CD4-positive, alpha-beta memory T cell (primary cell): ENCODE data around the gene STX8. TPM values are rescaled to one million over a fixed set of nuclear protein-coding genes. Genes with fewer than 3 reads are reported as not detected.
"Not testable (repeated sequence)": the region's sequence is repeated elsewhere in the genome, so short reads cannot be mapped to it uniquely, and the experiment has no call there.

Experiments used
- CTCF ChIA-PET: fragments of 350-600 bp; sonication (Branson Sonifier 250); formaldehyde crosslinking; loops from one replicate; lab custom pipeline; 2021; ENCODE audit warnings: inconsistent platforms; ENCODE audit not compliant: partially characterized antibody; lab: Charles Lee
- POLR2A ChIA-PET: fragments of 350-600 bp; sonication (Branson Sonifier 250); formaldehyde crosslinking; loops from one replicate; lab custom pipeline; 2021; ENCODE audit not compliant: partially characterized antibody; lab: Charles Lee
- DNase-seq, 5 donors: peaks; one replicate each; pipeline versions ENCODE4 v3.0.0 to v3.0.0-alpha.2; 2020 to 2022; ENCODE audit warnings: mixed read lengths in 1 of 5
- H3K27ac ChIP-seq: one replicate; pipeline ENCODE4 v1.7.0; 2013; ENCODE audit warnings: low read depth, low read length
- H3K27me3 ChIP-seq: 2 replicates; pipeline ENCODE4 v1.7.0; 2013; ENCODE audit warnings: mild to moderate bottlenecking, low read length, moderate library complexity; ENCODE audit not compliant: insufficient read depth
- H3K36me3 ChIP-seq: 2 replicates; pipeline ENCODE4 v1.7.0; 2013; ENCODE audit warnings: mild to moderate bottlenecking, low read length, moderate library complexity; ENCODE audit not compliant: insufficient read depth
- H3K4me1 ChIP-seq: 2 replicates; pipeline ENCODE4 v1.7.0; 2013; ENCODE audit warnings: mild to moderate bottlenecking, low read length, moderate library complexity; ENCODE audit not compliant: insufficient read depth
- H3K4me3 ChIP-seq, 2 donors: one replicate each; pipeline ENCODE4 v1.7.0; 2013; ENCODE audit warnings: low read length in 2 of 2, mild to moderate bottlenecking in 1 of 2
- H3K9me3 ChIP-seq, 2 donors: one replicate each; pipeline ENCODE4 v1.7.0; 2013; ENCODE audit warnings: low read length in 2 of 2, control low read depth in 1 of 2; ENCODE audit not compliant: control insufficient read depth in 1 of 2
- H3K27ac Mint-ChIP-seq, 7 donors: one replicate each; pipeline ENCODE4 v1.8.0; 2020 to 2021; ENCODE audit warnings: mixed read lengths in 7 of 7, mild to moderate bottlenecking in 6 of 7, inconsistent platforms in 3 of 7, moderate library complexity in 3 of 7
- H3K27me3 Mint-ChIP-seq, 2 donors: one replicate each; pipeline ENCODE4 v1.8.0; 2020 to 2021; ENCODE audit warnings: mixed read lengths in 2 of 2
- H3K36me3 Mint-ChIP-seq, 2 donors: one replicate each; pipeline ENCODE4 v1.8.0; 2020 to 2021; ENCODE audit warnings: mixed read lengths in 2 of 2, inconsistent platforms in 1 of 2, mild to moderate bottlenecking in 1 of 2
- H3K4me1 Mint-ChIP-seq, 4 donors: one replicate each; pipeline ENCODE4 v1.8.0; 2020 to 2021; ENCODE audit warnings: mixed read lengths in 4 of 4, mild to moderate bottlenecking in 1 of 4
- H3K4me3 Mint-ChIP-seq, 8 donors: one replicate each; pipeline ENCODE4 v1.8.0; 2020 to 2021; ENCODE audit warnings: mixed read lengths in 8 of 8, mild to moderate bottlenecking in 7 of 8, moderate library complexity in 6 of 8, inconsistent platforms in 3 of 8
- H3K9me3 Mint-ChIP-seq, 8 donors: one replicate each; pipeline ENCODE4 v1.8.0; 2020 to 2021; ENCODE audit warnings: mixed read lengths in 8 of 8, mild to moderate bottlenecking in 5 of 8, inconsistent platforms in 3 of 8, moderate library complexity in 1 of 8
- intact Hi-C: fragments of 100-400 bp; cut with micrococcal nuclease; formaldehyde crosslinking; loops from one replicate; pipeline ENCODE4 v1.15.1; 2023
- polyA plus RNA-seq, 2 donors: library from polyadenylated mRNA; unstranded; fragments of 300-500 nt; fragmentation: Illumina TruSeq; gene quantifications; one replicate each; pipeline ENCODE4 v1.2.3, GENCODE V29; 2021
- total RNA-seq, 2 experiments: library from RNA; stranded (reverse); gene quantifications; one replicate each; pipeline ENCODE4 v1.2.3, GENCODE V29; 2021

STX8 gene
- total RNA-seq (10 to 100 TPM; 54.2 to 59.5 TPM), polyA plus RNA-seq (100 to 1,000 TPM; 156 to 206 TPM)

GRCh38 chr17:9575381-9576101 is at the start of gene STX8:
TSS of gene STX8 (minus strand) at chr17:9575820. CDS start at chr17:9575808, 12 bp downstream.
- peak; percentile 70 to 76 (median 71) for DNase-seq
- Histone ChIP-seq H3K36me3 (no peaks in the 10 kb centered on the region), H3K4me1 (peaks cover 19% of the 10 kb centered on the region), H3K4me3 (peak within 1 kb of the TSS; percentile 71 to 94), H3K27me3 (no peaks in the 10 kb centered on the region), H3K27ac (peak within 1 kb of the TSS; percentile 52), H3K9me3 (no peaks in the 10 kb centered on the region)
- POLR2A ChIA-PET: interaction anchor here (1.1 to 3.2 kb wide), 2 partner anchors 10 to 621 kb away, joined by 3 to 37 read pairs; no protein-coding TSS in a partner anchor
- peaks cover 2 to 7% of the 10 kb centered on the region in 2 donors for H3K36me3 Mint-ChIP-seq
- intact Hi-C loops: loop anchor here (10.0 kb wide), 1 partner anchor 189 kb away; no protein-coding TSS in a partner anchor
- peaks cover 18 to 37% (median 29%) of the 10 kb centered on the region in 4 donors for H3K4me1 Mint-ChIP-seq
- CTCF ChIA-PET: interaction anchor here (1.1 to 3.5 kb wide), 5 partner anchors 10 to 169 kb away, joined by 3 to 34 read pairs (median 4); no protein-coding TSS in a partner anchor
- peaks cover 0 to 1% (median 0%) of the 10 kb centered on the region in 8 donors for H3K9me3 Mint-ChIP-seq
- no peaks in the 10 kb centered on the region for H3K27me3 Mint-ChIP-seq
- peak within 1 kb of the TSS; percentile 87 to 97 (median 93) for H3K27ac Mint-ChIP-seq
- H3K4me3 Mint-ChIP-seq: peak within 1 kb of the TSS; percentile 94 to 99 (median 98)

- ChIA-PET CTCF (interaction anchor here (0.6 kb wide), 1 partner anchor 274 kb away, joined by 3 read pairs; no protein-coding TSS in a partner anchor), POLR2A (no interaction called here)
- H3K27ac Mint-ChIP-seq: no peak overlapping the region
- H3K4me3 ChIP-seq: no peak overlapping the region
- H3K4me1 Mint-ChIP-seq: no peaks in the 10 kb centered on the region
- no peaks in the 10 kb centered on the region for H3K36me3 ChIP-seq
- no peaks in the 10 kb centered on the region for H3K27me3 ChIP-seq
- no peak overlapping the region for H3K27ac ChIP-seq
- peaks cover 2 to 3% of the 10 kb centered on the region in 2 donors for H3K27me3 Mint-ChIP-seq
- no peak for DNase-seq
- H3K9me3 ChIP-seq: no peaks in the 10 kb centered on the region
- no peaks in the 10 kb centered on the region for H3K4me1 ChIP-seq
- peaks cover 5 to 39% (median 30%) of the 10 kb centered on the region in 8 donors for H3K9me3 Mint-ChIP-seq
- intact Hi-C loops: no loop called here
- peaks cover 3 to 4% of the 10 kb centered on the region in 2 donors for H3K36me3 Mint-ChIP-seq
- H3K4me3 Mint-ChIP-seq: no peak overlapping the region
These were observed 47.3 kb upstream of the STX8 start for GRCh38 chr17:9622961-9623360.

- no peaks in the 10 kb centered on the region for H3K27me3 ChIP-seq
- POLR2A ChIA-PET: no interaction called here
- H3K4me1 ChIP-seq: no peaks in the 10 kb centered on the region
- no peak overlapping the region for H3K4me3 ChIP-seq
- intact Hi-C loops: no loop called here
- H3K27ac ChIP-seq: no peak overlapping the region
- no peak for DNase-seq
- CTCF ChIA-PET: no interaction called here
- peaks cover 0 to 2% (median 0%) of the 10 kb centered on the region in 8 donors for H3K9me3 Mint-ChIP-seq
- no peaks in the 10 kb centered on the region for H3K36me3 Mint-ChIP-seq
- no peak overlapping the region for H3K27ac Mint-ChIP-seq
- no peaks in the 10 kb centered on the region for H3K36me3 ChIP-seq
- no peak overlapping the region for H3K4me3 Mint-ChIP-seq
- peaks cover 2 to 15% of the 10 kb centered on the region in 2 donors for H3K27me3 Mint-ChIP-seq
- no peaks in the 10 kb centered on the region for H3K9me3 ChIP-seq
- H3K4me1 Mint-ChIP-seq: no peaks in the 10 kb centered on the region
These were observed 39.9 kb upstream of the STX8 start for GRCh38 chr17:9615486-9615885.

GRCh38 chr17:9612006-9612405 is 36.4 kb upstream of the STX8 start:
- no peaks in the 10 kb centered on the region for H3K27me3 ChIP-seq
- no peak overlapping the region for H3K4me3 ChIP-seq
- H3K4me1 Mint-ChIP-seq: no peaks in the 10 kb centered on the region
- no peak overlapping the region for H3K27ac Mint-ChIP-seq
- no peaks in the 10 kb centered on the region for H3K9me3 ChIP-seq
- H3K27me3 Mint-ChIP-seq: peaks cover 2 to 18% of the 10 kb centered on the region in 2 donors
- CTCF ChIA-PET: no interaction called here
- H3K9me3 Mint-ChIP-seq: peaks cover 0 to 3% (median 0%) of the 10 kb centered on the region in 8 donors
- no peaks in the 10 kb centered on the region for H3K4me1 ChIP-seq
- POLR2A ChIA-PET: no interaction called here
- H3K36me3 Mint-ChIP-seq: no peaks in the 10 kb centered on the region
- no peak overlapping the region for H3K4me3 Mint-ChIP-seq
- no peak overlapping the region for H3K27ac ChIP-seq
- intact Hi-C loops: no loop called here
- no peak for DNase-seq
- no peaks in the 10 kb centered on the region for H3K36me3 ChIP-seq

GRCh38 chr17:9611557-9611956 is 35.9 kb upstream of the STX8 start:
- H3K27me3 ChIP-seq: no peaks in the 10 kb centered on the region
- no peaks in the 10 kb centered on the region for H3K36me3 Mint-ChIP-seq
- no peak overlapping the region for H3K4me3 Mint-ChIP-seq
- H3K36me3 ChIP-seq: no peaks in the 10 kb centered on the region
- CTCF ChIA-PET: no interaction called here
- H3K9me3 Mint-ChIP-seq: peaks cover 0 to 3% (median 0%) of the 10 kb centered on the region in 8 donors
- H3K4me1 Mint-ChIP-seq: no peaks in the 10 kb centered on the region
- H3K4me3 ChIP-seq: no peak overlapping the region
- no peak overlapping the region for H3K27ac ChIP-seq
- POLR2A ChIA-PET: no interaction called here
- H3K4me1 ChIP-seq: no peaks in the 10 kb centered on the region
- DNase-seq: no peak
- intact Hi-C loops: no loop called here
- no peaks in the 10 kb centered on the region for H3K9me3 ChIP-seq
- peaks cover 2 to 18% of the 10 kb centered on the region in 2 donors for H3K27me3 Mint-ChIP-seq
- H3K27ac Mint-ChIP-seq: no peak overlapping the region

GRCh38 chr17:9607058-9607457 is 31.4 kb upstream of the STX8 start:
- H3K4me3 ChIP-seq, intact Hi-C loops, H3K9me3 Mint-ChIP-seq, H3K27me3 ChIP-seq, H3K27ac Mint-ChIP-seq, H3K4me1 Mint-ChIP-seq, H3K9me3 ChIP-seq, H3K4me3 Mint-ChIP-seq, DNase-seq, H3K36me3 ChIP-seq, H3K36me3 Mint-ChIP-seq, H3K4me1 ChIP-seq, POLR2A ChIA-PET, H3K27ac ChIP-seq, CTCF ChIA-PET: not testable (repeated sequence)
- H3K27me3 Mint-ChIP-seq: peaks cover 9 to 10% of the 10 kb centered on the region in 2 donors

GRCh38 chr17:9606453-9606852 is 30.8 kb upstream of the STX8 start:
- intact Hi-C loops: no loop called here
- no peaks in the 10 kb centered on the region for H3K36me3 ChIP-seq
- no peak overlapping the region for H3K4me3 ChIP-seq
- Mint-ChIP-seq H3K4me1 (no peaks in the 10 kb centered on the region), H3K36me3 (no peaks in the 10 kb centered on the region), H3K27me3 (peaks cover 8 to 10% of the 10 kb centered on the region in 2 donors), H3K9me3 (peaks cover 0 to 3% (median 0%) of the 10 kb centered on the region in 8 donors), H3K27ac (no peak overlapping the region), H3K4me3 (no peak overlapping the region)
- H3K9me3 ChIP-seq: no peaks in the 10 kb centered on the region
- CTCF ChIA-PET: no interaction called here
- H3K4me1 ChIP-seq: no peaks in the 10 kb centered on the region
- H3K27ac ChIP-seq: no peak overlapping the region
- POLR2A ChIA-PET: no interaction called here
- H3K27me3 ChIP-seq: no peaks in the 10 kb centered on the region
- no peak for DNase-seq
